Measurements from ENCODE around the gene GOLPH3L. TPM values are rescaled to one million over a fixed set of nuclear protein-coding genes. Genes with fewer than 3 reads are reported as not detected.

GOLPH3L gene
- total RNA-seq, 1 donor from 2014 or later, result 10.8 TPM

DNA sequence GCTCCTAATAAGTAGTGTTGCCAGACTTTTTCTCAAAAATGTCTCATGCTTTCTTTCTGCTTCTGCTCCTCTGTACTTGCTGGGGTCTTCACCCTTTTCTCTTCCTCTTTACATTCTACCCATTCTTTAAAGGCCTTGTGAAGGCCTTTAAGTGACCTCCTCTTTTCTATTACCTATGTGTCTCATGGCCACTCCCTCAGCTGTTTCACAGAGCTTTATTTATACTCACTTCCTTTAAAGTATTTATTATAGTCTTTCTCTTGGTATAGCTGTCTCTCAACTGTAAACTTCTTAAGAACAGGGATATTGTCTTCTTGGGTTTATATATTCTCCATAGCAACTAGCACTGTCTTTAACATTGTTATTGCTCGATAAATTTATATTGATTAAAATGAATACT, 792 bp downstream of the GOLPH3L start:
- Histone ChIP-seq H3K27me3 (ENCODE audit: control insufficient read depth, insufficient read depth, low read length) (no peaks in the 10 kb centered on the region), H3K36me3 (ENCODE audit: control insufficient read depth, insufficient read depth, low read length) (no peaks in the 10 kb centered on the region), H3K4me3 (ENCODE audit: low read depth, low read length) (peak overlapping the region; percentile 76)
- DNase-seq (ENCODE audit: low read depth), result peak; percentile 43
- no peak for FAIRE-seq
- TF ChIP-seq, protein P1, sequence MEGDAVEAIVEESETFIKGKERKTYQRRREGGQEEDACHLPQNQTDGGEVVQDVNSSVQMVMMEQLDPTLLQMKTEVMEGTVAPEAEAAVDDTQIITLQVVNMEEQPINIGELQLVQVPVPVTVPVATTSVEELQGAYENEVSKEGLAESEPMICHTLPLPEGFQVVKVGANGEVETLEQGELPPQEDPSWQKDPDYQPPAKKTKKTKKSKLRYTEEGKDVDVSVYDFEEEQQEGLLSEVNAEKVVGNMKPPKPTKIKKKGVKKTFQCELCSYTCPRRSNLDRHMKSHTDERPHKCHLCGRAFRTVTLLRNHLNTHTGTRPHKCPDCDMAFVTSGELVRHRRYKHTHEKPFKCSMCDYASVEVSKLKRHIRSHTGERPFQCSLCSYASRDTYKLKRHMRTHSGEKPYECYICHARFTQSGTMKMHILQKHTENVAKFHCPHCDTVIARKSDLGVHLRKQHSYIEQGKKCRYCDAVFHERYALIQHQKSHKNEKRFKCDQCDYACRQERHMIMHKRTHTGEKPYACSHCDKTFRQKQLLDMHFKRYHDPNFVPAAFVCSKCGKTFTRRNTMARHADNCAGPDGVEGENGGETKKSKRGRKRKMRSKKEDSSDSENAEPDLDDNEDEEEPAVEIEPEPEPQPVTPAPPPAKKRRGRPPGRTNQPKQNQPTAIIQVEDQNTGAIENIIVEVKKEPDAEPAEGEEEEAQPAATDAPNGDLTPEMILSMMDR (IDR thresholded peaks at IDR 0.05; ENCODE audit: insufficient read depth, low read length, severe bottlenecking), result no peak

DNA sequence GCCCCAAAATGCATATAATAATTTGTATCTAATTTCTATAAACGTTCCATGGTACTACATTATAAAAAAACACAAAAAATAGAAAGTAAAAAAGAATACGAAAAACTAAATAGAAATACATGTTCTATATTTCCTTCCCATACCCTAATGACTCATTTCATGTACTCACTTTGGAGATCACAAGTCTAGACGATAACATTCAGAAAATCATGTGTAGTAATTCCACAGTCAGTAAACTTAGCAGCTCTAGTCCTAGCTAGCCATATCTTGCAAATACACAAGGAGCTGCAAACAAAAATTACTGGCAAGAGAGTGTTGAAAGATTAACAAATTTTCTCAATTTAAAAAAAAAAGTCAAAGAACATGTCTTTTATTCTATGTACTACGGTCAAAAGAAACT, 1.4 kb downstream of the GOLPH3L start:
- Histone ChIP-seq H3K4me3 (ENCODE audit: low read depth, low read length) (peak overlapping the region; percentile 76), H3K36me3 (ENCODE audit: control insufficient read depth, insufficient read depth, low read length) (no peaks in the 10 kb centered on the region), H3K27me3 (ENCODE audit: control insufficient read depth, insufficient read depth, low read length) (no peaks in the 10 kb centered on the region)
- FAIRE-seq (no peak), DNase-seq (ENCODE audit: low read depth) (peak; percentile 83)
- TF ChIP-seq, protein P1 (IDR thresholded peaks at IDR 0.05; ENCODE audit: insufficient read depth, low read length, severe bottlenecking), result no peak

DNA sequence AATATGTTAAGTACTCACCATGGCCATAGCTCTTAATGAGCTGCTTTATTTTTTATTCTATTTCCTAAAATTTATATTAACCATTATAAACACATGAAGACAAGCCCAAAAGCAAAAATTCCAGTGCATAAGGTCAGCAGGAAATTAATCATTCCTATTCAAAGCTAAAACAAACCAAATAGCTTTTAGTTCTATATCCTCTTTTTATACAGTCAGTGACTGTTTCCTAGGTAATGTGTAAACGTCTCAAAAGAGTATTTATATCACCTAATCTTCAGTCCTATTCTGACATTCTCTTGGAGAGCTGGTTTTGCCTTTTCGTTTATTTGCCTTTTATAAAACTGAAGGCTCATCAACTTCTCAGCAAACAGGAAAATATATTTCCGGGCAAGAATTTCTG, 4.2 kb downstream of the GOLPH3L start:
- no peaks in the 10 kb centered on the region for H3K36me3 ChIP-seq (ENCODE audit: control insufficient read depth, insufficient read depth, low read length)
- no peak overlapping the region for H3K4me3 ChIP-seq (ENCODE audit: low read depth, low read length)
- peak; percentile 72 for DNase-seq (ENCODE audit: low read depth)
- TF ChIP-seq, protein P1 (IDR thresholded peaks at IDR 0.05; ENCODE audit: insufficient read depth, low read length, severe bottlenecking), result no peak
- no peaks in the 10 kb centered on the region for H3K27me3 ChIP-seq (ENCODE audit: control insufficient read depth, insufficient read depth, low read length)
- FAIRE-seq, result no peak

DNA sequence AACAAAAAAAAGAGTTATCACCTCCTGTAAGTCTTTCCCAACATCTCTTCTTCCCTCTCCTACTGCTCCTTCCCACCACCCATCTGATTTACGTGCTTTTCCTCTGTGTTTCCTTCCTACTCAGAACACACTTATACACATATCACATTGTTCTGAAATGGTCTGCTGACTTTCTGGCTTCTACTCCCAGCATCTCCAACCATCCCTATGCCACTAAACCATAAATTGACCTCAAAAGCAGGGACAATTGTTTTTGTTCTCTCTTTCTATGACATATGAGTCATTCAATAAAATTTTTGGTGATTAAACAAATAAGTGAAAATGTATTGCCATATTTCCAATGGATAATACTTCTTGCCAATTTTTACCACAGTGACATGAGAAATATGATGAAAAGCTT, 8.2 kb downstream of the GOLPH3L start:
- no peak for DNase-seq (ENCODE audit: low read depth)
- Histone ChIP-seq H3K4me3 (ENCODE audit: low read depth, low read length) (no peak overlapping the region), H3K27me3 (ENCODE audit: control insufficient read depth, insufficient read depth, low read length) (no peaks in the 10 kb centered on the region), H3K36me3 (ENCODE audit: control insufficient read depth, insufficient read depth, low read length) (peaks cover 1% of the 10 kb centered on the region)
- FAIRE-seq, result no peak
- TF ChIP-seq, protein P1 (IDR thresholded peaks at IDR 0.05; ENCODE audit: insufficient read depth, low read length, severe bottlenecking), result no peak

DNA sequence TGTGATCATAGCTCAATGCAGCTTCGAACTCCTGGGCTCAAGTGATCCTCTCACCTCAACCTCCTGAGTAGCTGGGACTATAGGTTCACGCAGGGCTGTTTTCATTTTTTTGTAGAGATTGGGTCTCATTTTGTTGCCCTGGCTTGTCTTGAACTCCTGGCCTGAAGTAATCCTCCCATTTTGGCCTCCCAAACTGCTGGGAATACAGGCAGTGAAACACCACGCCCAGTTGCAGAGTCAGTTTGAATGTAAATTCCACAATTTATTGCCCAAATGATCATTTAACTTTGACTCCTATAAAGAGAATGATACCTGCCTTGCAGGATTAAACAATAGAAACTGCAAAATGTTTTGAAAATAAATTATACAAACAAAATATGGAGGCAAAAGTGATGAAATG, 10.7 kb downstream of the GOLPH3L start:
- Histone ChIP-seq H3K4me3 (ENCODE audit: low read depth, low read length) (no peak overlapping the region), H3K36me3 (ENCODE audit: control insufficient read depth, insufficient read depth, low read length) (peaks cover 1% of the 10 kb centered on the region), H3K27me3 (ENCODE audit: control insufficient read depth, insufficient read depth, low read length) (no peaks in the 10 kb centered on the region)
- no peak for FAIRE-seq
- TF ChIP-seq, protein P1 (IDR thresholded peaks at IDR 0.05; ENCODE audit: insufficient read depth, low read length, severe bottlenecking), result no peak
- no peak for DNase-seq (ENCODE audit: low read depth)

DNA sequence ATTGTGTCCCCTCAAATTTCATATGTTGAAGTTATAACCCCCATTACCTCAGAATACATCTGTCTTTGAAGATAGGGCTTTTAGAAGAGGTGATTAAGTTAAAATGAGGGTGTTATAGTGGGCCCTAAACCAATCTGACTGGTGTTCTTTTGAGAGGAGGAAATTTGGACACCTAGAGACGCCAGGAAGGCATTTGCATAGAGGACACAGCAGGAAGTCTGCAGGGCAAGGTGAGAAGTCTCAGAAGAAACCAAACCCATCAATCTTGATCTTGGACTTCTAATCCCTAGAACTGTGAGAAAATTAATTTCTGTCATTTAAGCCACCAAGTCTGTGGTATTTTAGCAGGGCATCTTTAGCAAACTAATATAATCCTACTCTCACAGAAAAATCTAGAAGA, 13.0 kb downstream of the GOLPH3L start:
- Histone ChIP-seq H3K4me3 (ENCODE audit: low read depth, low read length) (no peak overlapping the region), H3K27me3 (ENCODE audit: control insufficient read depth, insufficient read depth, low read length) (no peaks in the 10 kb centered on the region), H3K36me3 (ENCODE audit: control insufficient read depth, insufficient read depth, low read length) (peaks cover 1% of the 10 kb centered on the region)
- TF ChIP-seq, protein P1 (IDR thresholded peaks at IDR 0.05; ENCODE audit: insufficient read depth, low read length, severe bottlenecking), result no peak
- FAIRE-seq (no peak), DNase-seq (ENCODE audit: low read depth) (no peak)

Measured in bronchial epithelial cell (primary cell).